Dedifferentiated amniotic fluid mesenchymal stem cell (primary cell): Measurements from ENCODE around the gene CTIF.
"Not testable (repeated sequence)": the region's sequence is repeated elsewhere in the genome, so short reads cannot be mapped to it uniquely, and the experiment has no call there.

ENCODE experiments used
- DNase-seq: peaks from one replicate; pipeline ENCODE4 v3.0.0-alpha.2; 2016; ENCODE audit errors: extremely low spot score

Gene CTIF

DNA sequence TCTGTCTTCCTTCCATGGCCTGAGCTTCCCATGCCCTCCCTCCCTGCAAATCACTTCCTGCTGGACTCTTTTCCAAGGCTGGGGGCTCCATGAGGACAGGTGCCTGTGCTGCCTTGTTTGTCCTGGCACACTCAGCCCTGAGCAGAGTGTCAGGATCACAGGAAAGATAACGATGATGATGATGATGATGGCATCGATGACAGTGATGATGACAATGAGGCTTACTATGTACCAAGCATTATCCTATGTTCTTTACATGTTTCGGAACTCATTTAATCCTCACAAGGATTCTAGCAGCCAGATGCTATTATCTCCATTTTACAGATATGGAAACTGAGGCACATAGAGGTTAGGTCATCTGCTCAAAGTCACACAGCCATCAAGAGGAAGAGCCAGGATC, 170.0 kb downstream of the CTIF start:
- no peak for DNase-seq

GRCh38 chr18:48709371-48710062, 170.7 kb downstream of the CTIF start:
- DNase-seq = no peak

- no peak for DNase-seq
These were observed 173.0 kb downstream of the CTIF start for GRCh38 chr18:48711651-48712486.

DNA sequence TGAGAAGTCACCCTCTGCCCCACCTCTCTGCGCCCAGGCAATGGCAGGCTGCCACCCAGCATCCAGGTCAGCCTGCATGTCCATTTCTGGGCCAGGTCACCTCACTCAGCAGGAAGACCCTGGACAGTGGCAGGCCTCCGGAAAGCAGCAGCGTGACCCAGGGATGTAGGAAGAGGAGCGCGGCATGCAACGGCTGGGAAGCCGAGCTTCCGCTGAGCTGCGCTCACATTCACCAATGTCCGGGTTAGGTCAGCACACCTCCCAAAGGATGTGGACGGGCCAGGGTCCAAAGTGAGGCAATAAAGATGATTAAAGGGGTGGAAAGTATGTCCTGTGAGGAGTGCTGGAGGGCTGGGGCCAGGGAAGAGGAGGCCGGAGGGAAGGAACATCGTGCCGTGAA, 174.5 kb downstream of the CTIF start:
- no peak for DNase-seq

- DNase-seq = no peak
These were observed 176.0 kb downstream of the CTIF start for GRCh38 chr18:48714873-48715272.

DNA sequence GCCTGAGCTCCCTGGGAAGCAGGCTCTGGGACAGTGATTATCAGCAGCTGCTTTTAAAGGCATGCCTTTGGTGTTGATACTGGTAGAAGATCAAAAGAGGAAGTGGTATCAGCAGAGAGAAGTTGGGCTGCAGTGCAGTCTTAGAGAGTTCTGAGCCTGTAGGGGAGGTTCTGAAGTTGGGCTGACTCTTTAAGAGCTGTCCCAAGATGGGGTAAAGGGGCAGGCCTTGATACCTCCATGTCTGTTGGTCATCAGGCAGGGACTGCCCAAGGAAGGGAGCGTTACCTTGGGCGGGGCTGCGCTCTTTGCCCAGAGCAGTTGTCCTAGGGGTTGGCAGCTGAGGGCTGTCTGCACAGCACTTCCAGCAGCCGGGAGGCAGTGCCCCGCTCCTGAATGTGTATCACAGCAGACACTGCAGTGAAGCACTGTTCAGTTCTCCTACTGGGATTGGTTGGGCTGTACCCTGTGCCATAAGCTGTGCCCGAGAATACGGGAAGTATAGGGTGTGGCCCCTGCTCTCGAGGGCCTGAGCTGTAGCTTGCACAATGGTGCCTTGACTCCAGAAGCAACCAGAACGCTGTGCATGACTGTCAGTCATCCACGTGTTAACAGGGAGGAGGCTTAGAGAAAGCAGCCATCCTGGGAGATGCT, 177.0 kb downstream of the CTIF start:
- DNase-seq = no peak

GRCh38 chr18:48717227-48717626, 178.4 kb downstream of the CTIF start:
- not testable (repeated sequence) for DNase-seq

DNA sequence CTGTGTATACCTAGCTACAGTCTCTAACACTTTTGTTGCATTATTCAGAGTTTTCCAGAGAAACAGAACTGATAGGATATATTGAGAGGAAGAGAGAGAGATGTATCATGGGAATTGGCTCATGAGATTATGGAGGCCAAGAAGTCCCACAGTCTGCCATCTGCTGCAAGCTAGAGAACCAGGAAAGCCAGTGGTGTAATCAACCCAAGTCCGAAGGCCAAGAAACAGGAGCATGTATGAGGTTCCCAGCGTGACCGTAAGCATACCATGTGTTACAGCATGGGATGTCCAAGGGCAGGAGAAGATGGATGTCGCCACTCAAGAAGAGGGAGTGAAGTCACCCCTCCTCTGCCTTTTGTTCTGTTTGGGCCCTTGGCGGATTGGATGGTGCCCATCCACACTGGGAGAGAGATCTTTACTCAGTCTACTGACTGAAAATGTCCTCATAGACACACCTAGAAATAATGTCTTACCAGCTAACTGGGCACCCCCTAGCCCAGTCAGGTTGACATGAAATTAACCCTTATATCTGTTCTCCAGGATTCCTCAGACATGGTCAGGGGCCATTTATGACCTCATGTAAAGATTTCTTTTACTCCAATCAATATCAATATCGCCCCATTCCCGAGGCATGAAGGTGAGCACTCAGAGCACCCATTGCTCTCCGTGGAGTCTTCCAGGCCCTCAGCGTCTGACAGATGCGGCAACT, 179.6 kb downstream of the CTIF start:
- no peak for DNase-seq

DNA sequence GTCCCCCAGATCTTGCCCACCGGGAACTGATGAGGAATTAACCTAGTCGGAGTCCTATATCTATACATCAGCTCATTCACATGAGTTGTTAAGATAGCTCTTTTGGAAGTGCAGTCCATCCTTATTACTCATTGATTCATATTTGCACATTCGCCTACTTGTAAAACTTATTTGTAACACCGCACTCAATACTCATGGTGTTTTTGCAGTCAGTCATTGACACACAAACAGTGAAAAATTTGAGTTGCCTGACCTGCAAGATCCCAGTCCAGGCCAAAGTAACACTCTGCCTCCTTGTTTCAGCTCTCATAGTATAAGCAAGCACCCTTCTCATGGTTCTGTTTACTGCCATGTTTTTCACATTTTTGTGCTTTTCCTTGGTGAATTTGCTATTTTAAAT, 180.6 kb downstream of the CTIF start:
- no peak for DNase-seq

- DNase-seq = no peak
These were observed 181.3 kb downstream of the CTIF start for GRCh38 chr18:48719974-48720654.

DNA sequence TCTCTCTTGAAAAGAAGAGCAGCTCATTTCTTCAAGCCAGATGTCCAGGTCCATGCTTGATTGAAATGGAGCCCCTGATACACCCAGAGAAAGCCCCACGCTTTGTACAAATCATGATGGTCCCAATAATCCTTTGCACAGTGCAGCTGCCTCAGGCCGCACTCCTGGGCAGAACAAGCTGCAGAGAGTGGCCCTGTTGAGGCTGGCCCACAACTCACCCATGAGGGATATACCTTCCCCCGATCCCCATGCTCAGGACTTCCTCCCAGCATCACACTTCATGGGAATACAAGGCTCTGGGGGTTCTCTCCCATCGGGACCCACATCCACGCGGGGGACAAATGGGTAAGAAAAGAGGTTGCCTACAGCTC, 181.8 kb downstream of the CTIF start:
- no peak for DNase-seq

DNA sequence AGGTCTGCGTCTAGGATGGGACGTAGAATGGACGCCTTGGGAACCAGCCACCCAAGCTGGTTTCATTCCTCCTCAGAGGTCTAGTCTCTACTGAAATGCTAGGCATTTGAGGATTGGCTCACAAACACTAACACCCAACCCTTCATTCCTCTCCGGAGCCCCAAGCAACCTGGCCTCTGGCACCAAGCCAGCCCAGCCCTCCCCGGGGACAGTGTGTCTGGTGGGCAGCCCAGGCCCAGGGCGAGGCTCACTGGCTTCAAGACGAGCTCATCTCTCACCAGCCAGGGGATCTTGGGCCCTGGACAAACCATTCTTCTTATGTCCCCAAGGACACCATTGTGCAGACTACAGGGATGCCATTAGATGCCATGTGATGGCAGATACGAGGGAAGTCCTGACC, 182.5 kb downstream of the CTIF start:
- DNase-seq = no peak

DNA sequence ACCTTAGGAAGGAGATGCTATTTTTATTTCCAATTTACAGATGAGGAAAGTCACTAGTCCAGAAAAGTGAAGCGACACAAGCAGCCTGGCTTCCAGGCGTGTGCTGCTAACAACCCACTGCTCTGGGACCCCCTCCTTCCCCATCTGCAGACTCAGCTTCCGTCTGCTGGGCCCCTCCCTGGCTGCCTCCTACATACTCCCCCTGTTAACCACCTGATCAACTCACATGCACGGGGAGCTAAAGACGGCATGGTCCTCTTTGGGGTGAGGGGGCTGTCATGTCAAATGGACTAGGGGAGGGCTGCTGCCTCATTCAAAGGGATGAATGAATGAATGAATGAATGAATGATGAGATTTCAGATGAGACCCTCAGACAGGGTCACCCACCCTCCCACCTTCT, 184.2 kb downstream of the CTIF start:
- DNase-seq = no peak

DNA sequence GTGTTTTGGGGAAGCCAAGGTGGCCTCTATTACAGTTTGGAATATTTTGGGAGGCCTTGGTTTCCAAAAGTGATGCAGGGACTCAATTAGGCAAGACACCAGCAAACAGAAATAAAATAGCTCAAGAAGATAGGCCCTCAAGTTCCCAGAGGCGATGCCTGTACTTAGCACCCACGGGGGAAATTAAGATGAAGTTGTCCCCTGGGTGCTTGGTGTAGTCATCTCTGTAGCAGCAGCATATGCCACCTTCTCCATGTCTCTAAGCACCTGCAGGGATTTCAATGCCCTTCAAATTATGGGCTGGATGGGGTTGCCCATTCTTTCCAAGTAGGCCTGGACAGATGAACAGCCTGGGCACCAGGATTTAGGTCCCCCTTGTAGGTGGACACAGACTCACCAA, 185.0 kb downstream of the CTIF start:
- DNase-seq = no peak

GRCh38 chr18:48724442-48724841, 185.6 kb downstream of the CTIF start:
- DNase-seq = no peak

DNA sequence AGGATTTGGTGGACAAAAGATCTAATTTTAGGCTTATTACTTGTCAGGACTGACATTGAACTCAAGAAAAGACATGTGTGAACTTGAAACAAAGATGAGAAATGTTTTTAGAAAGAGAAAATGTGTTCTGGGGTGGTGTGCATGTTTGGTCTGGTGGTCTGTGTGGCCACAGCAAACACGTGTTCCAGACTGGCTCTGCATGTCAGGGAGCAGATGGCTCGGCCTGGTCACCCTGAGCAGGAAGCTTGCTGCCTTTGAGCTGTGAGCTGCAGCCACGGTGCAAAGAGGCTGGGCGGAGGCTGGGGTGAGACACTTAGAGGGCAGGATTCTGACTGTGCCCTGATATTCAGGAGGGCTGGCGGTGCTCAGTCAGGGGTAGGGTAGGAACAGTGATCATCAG, 186.1 kb downstream of the CTIF start:
- DNase-seq = no peak

DNA sequence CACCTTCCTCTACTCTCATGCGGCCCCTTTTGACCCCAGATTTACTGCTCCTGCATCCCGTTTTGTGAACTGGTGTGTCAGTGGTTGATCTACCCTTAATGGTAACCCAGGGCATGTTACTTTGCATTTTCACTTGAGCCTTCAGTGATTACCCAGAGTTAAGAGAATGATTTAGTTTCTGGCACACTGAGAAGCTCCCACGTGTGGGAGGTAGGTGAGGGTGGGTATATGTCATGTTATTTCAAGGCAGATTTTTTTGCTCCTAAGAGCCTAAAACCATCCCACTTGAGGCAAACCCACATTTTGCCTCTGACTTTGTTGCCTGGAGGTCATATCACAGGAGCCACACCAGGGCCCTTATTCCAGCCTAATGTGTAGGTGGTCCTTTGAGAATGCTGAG, 186.7 kb downstream of the CTIF start:
- DNase-seq = no peak

GRCh38 chr18:48727681-48728080, 188.8 kb downstream of the CTIF start:
- no peak for DNase-seq

DNA sequence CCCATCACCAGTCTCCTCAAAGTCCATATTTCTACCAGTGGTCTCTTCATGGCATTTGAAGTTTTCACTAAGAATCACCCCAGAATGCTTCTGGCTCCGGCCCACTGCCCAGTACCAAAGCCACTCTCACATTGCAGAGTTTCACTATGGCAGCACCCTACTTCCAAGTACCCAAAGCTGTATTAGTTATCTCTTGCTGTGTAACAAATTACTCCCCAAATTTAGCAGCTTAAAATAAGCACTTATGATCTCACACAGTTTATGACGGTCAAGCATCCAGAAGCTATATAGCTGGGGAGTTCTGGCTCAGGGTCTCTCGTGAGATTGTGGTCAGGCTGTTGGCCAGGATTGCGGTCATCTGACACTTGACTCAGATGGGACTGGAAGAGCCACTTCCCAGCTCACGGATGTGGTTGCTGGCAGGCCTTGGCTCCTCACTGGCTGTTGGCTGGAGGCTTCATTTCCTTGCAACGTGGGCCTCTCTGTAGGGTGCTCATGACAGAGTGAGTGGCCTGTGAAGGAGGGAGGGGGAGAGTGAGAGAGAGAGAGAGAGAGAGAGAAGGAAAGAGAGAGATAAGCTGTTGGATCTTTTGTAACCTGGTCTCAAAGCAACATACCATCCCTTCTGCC, 189.5 kb downstream of the CTIF start:
- DNase-seq = peak; percentile 67

DNA sequence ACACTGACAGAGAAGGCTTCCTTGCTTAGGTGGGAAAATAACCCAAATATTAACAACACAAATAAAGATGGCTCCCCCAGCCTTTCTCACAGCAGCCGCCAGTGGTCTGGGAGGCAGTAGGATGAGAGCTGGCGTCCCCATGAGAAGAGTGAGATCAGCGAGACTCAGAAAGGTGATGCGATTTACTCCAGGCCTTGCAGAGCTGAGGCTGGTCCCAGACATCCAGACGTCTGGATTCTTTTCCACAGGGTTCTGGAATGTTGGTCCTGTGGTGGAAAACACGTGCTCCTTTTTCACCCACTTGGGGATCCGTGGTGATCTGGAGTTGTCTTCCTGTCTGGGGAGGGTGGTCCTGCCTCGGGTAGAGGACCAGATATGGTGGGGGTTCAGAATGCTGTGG, 190.6 kb downstream of the CTIF start:
- DNase-seq = no peak

DNA sequence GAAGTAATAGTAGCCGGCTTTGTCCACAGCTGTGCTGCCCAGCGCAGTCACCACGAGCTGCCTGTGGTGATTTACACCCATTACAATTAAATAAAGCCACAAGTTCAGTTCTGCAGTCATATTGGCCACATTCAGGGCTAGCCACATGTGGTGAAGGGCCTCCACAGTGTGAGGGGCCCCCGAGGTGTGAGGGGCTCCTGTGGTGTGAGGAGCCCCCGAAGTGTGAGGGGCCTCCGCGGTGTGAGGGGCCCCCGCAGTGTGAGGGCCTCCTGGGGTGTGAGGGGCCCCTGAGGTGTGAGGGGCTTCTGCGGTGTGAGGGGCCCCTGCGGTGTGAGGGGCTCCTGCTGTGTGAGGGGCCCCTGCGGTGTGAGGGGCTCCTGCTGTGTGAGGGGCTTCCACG, 191.2 kb downstream of the CTIF start:
- no peak for DNase-seq
